Type B pancreatic cell (in vitro differentiated cells): ENCODE results near the gene TOE1. TPM values are rescaled to one million over a fixed set of nuclear protein-coding genes. Genes with fewer than 3 reads are reported as not detected.

ENCODE experiments used
- DNase-seq: peaks from one replicate; pipeline ENCODE4 v3.0.0; 2021; ENCODE audit warnings: mixed read lengths; ENCODE audit not compliant: unreplicated experiment; ENCODE audit errors: extremely low spot score
- H3K27ac Mint-ChIP-seq: 2 replicates; pipeline ENCODE4 v1.8.0; 2021; ENCODE audit warnings: mild to moderate bottlenecking, mixed read lengths
- H3K27me3 Mint-ChIP-seq: 2 replicates; pipeline ENCODE4 v1.8.0; 2021; ENCODE audit warnings: mixed read lengths
- H3K36me3 Mint-ChIP-seq: 2 replicates; pipeline ENCODE4 v1.8.0; 2021; ENCODE audit warnings: mixed read lengths
- H3K4me1 Mint-ChIP-seq: one replicate; pipeline ENCODE4 v1.8.0; 2021; ENCODE audit warnings: mixed read lengths; ENCODE audit not compliant: unreplicated experiment
- H3K4me3 Mint-ChIP-seq: 2 replicates; pipeline ENCODE4 v1.8.0; 2021; ENCODE audit warnings: mild to moderate bottlenecking, mixed read lengths
- H3K9me3 Mint-ChIP-seq: 2 replicates; pipeline ENCODE4 v1.8.0; 2021; ENCODE audit warnings: mixed read lengths
- CTCF ChIP-seq: fragments of 200-600 bp; sonication (generic); conservative IDR thresholded peaks from 2 replicates; pipeline ENCODE4 v1.5.0; 2021; ENCODE audit warnings: antibody characterized with exemption, mild to moderate bottlenecking
- total RNA-seq: library from RNA; stranded (reverse); gene quantifications from 2 replicates; pipeline ENCODE4 v1.2.1, GENCODE V29; 2021; ENCODE audit warnings: low replicate concordance

TOE1 gene
- total RNA-seq, 1 donor from 2014 or later = 12.6 TPM

- no peak for DNase-seq
- Mint-ChIP-seq H3K4me1 (peaks cover 26% of the 10 kb centered on the region), H3K36me3 (peaks cover 5% of the 10 kb centered on the region), H3K4me3 (peak overlapping the region; percentile 70), H3K9me3 (no peaks in the 10 kb centered on the region), H3K27me3 (no peaks in the 10 kb centered on the region), H3K27ac (no peak overlapping the region)
- TF ChIP-seq CTCF = no peak
These were observed 12.1 kb upstream of the TOE1 start for GRCh38 chr1:45327644-45328515.

GRCh38 chr1:45328680-45329079, 11.3 kb upstream of the TOE1 start:
- TF ChIP-seq CTCF = no peak
- Mint-ChIP-seq H3K27me3 (no peaks in the 10 kb centered on the region), H3K36me3 (peaks cover 5% of the 10 kb centered on the region), H3K4me3 (peak overlapping the region; percentile 70), H3K27ac (no peak overlapping the region), H3K9me3 (no peaks in the 10 kb centered on the region), H3K4me1 (peaks cover 26% of the 10 kb centered on the region)
- DNase-seq = no peak

GRCh38 chr1:45329445-45329844, 10.5 kb upstream of the TOE1 start:
- Mint-ChIP-seq H3K4me1 (peaks cover 26% of the 10 kb centered on the region), H3K27me3 (no peaks in the 10 kb centered on the region), H3K9me3 (no peaks in the 10 kb centered on the region), H3K36me3 (peaks cover 9% of the 10 kb centered on the region), H3K27ac (peak overlapping the region; percentile 30), H3K4me3 (peak overlapping the region; percentile 72)
- no peak for DNase-seq
- no peak for TF ChIP-seq CTCF

- Mint-ChIP-seq H3K36me3 (peaks cover 16% of the 10 kb centered on the region), H3K4me3 (no peak overlapping the region), H3K27me3 (no peaks in the 10 kb centered on the region), H3K9me3 (no peaks in the 10 kb centered on the region), H3K27ac (no peak overlapping the region), H3K4me1 (peaks cover 29% of the 10 kb centered on the region)
- TF ChIP-seq CTCF = no peak
- DNase-seq = no peak
These were observed 8.3 kb upstream of the TOE1 start for GRCh38 chr1:45331436-45332345.

GRCh38 chr1:45332346-45332720, 7.6 kb upstream of the TOE1 start:
- H3K27me3 Mint-ChIP-seq = no peaks in the 10 kb centered on the region
- H3K36me3 Mint-ChIP-seq = peaks cover 16% of the 10 kb centered on the region
- TF ChIP-seq CTCF = no peak
- H3K27ac Mint-ChIP-seq = no peak overlapping the region
- no peaks in the 10 kb centered on the region for H3K9me3 Mint-ChIP-seq
- H3K4me3 Mint-ChIP-seq = no peak overlapping the region
- peaks cover 32% of the 10 kb centered on the region for H3K4me1 Mint-ChIP-seq
- DNase-seq = no peak
